Eye (tissue), 1 donor: Measurements from ENCODE around the gene TRERF1.

Experiments used
- DNase-seq: peaks from one replicate; pipeline ENCODE4 v3.0.0-alpha.2; 2015

TRERF1 gene

DNA sequence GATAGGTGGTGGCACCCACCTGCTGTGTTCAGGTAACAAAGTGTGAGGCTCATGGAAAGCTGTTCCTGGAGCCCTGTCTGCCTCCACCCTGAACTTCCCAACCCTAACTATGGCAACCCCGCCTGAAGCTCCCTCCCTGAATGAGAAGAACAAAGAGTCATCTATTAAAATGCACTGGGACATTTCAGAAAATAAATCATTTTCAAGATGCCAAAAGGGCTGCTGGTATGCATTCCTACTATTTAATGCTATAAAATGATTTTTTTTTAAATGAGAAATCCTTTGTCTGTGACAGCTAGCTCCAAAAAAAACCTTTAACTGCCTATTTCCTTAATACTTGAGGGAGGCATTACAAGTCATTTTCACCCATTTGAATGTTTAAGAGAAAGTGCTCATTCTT lies 149.7 kb downstream of the TRERF1 start:
- no peak for DNase-seq

GRCh38 chr6:42300701-42301100 lies 151.0 kb downstream of the TRERF1 start:
- DNase-seq, result no peak

- no peak for DNase-seq
Observed at GRCh38 chr6:42300185-42300584, 151.5 kb downstream of the TRERF1 start.

- no peak for DNase-seq
Observed at GRCh38 chr6:42297661-42298060, 154.1 kb downstream of the TRERF1 start.

DNA sequence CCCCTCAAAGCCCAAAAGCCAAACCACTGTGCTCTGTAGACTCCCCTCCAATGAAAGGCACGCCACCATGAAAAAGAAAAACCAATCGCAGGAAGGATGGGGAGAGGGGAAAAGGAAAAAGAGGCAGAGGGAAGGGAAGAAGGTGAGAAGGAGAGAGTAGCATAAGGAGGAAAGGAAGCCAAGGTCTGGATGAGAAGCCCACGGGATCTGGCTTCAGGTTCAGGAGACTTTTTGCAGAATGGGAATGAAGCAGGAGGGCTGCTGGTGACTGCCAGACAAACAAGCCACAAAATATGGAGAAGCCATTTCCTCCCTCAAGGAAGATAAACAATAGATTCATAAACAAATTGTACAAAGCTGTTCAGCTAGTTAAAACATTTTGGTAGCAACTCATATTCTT lies 155.1 kb downstream of the TRERF1 start:
- DNase-seq, result no peak

DNA sequence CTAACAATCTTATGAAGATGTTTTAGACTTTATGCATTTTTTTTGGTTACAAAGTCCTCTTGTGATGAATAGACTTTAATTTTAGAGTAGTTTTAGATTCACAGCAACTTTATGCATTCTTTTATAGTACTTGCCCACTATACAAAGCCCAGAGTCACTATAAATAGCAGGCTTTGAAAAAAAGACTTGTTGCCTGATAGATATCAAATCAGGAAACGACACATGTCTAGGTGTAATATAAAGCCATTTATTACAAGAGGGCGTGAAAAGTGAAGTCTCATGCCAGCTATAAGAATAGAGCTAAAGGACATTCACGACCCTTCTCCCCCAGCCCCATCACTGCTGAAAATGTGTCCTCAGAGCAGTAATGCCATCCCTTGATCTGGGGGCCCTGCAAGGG lies 156.0 kb downstream of the TRERF1 start:
- no peak for DNase-seq

- DNase-seq, result no peak
Observed at GRCh38 chr6:42295181-42295580, 156.5 kb downstream of the TRERF1 start.

DNA sequence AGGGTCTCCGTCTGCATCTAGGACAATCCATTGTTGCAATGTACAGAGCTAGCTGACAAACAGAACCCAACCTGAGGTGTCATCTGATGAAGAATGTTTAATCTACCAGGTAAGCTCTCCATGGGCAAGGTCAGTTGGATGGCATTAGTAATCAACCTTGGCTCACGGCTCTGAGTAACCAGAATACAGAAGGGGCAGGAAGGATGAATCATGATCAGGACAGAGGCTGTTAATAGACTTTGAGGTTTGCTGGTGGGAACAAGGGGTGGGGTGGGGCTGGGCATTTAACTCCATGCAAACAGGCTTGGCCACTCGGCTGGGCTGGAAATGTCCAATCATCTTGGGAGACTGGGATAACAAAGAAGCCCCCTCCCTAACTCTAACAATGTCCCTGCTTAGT lies 157.0 kb downstream of the TRERF1 start:
- DNase-seq, result no peak

GRCh38 chr6:42293386-42293977 lies 158.2 kb downstream of the TRERF1 start:
- no peak for DNase-seq

DNA sequence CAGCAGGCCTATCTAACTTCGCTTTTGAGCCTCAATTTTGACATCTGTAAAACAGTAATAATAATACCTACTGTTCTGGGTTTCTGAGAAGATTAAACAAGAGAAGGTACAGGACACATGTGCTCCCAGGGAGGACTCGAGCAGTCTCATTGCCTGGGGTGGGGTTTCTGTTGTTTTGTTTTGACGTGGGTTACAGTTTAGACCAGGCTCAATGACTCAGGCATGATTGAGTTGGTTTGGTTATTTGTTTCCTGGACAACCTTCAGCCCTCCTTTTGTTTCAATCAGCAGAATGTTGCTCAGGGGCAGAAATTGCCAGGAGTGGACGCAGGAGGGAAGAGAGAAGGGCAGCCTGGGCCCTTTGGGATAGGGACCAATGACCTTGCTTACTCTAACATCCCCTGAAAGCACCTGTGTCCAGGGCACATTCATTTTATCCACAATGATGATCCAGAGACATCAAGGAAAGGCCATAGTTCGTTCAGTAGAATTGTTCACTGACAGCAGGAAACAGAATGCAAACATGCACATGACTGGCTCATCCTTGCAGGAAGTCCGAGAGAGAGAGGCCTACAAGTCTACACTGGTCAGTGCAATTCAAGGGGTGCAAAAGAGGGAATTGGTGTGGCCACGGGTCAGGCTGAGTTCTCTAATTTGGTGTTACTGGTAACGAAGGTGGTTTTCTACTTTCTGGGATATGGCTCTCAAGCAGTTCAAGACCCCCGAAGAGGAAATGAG lies 159.6 kb downstream of the TRERF1 start:
- no peak for DNase-seq

DNA sequence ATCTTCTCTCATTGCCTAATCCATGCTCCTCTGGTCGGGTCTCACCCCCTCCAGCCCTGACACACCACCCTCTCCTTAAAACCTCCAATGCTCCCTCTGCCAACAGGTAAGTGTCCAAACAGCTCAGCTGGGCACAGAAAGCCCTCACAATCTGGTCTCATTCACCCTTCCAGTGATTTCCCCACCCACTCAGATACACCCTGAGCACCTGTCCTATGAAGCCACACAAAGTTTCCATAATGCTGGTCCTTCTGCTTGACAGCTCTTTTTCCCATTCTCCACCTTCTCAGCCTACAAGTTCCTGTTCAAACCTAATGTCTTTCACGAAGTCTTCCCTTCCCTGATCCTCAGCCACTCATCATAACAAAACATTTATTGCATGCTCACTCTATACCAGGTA lies 164.0 kb downstream of the TRERF1 start:
- DNase-seq, result no peak

DNA sequence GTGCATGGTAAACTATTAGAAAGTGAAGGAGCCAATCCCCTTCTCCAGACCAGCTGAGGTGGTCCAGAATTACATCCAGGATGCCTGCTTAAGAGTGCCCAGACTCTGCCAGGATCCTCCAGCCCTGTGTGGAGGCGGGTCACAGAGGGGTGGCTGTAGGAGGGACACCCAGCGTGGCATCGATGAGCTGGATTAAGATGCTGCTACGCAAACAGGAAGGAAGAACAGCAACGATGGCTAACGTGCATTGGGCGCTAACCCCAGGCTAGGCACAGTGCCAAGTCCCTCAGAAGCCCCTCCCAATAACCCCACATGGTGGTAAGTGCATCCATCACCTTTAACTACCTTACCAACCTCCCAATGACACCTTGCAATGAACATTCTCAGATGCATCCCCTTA lies 170.2 kb downstream of the TRERF1 start:
- no peak for DNase-seq

DNA sequence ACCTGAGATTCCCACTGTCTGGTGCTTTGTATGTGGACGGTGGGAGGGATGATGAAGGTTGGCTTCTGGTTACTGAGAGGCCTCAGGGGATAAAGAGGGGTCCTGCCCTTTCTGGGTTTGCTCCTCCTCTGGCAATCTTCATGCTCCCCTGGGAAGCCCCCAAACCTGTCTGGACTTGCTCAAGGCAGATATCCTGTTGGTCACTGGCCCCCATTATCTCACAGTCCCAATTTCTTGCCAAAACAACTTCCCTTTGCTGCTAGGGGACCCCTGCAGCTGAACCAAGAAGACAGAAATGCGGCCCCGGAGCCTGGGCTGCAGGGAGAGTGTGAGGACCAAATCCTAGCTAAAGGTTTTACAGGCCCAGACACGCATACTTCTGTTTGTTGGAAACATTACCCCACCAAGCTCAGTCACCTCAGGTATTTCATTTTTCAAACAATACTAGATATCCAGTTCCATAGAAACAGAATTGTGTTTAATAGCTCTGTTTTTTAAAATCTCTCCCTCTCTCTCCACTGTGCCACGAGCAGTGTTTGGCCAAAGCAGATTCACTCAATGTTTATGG lies 170.7 kb downstream of the TRERF1 start:
- no peak for DNase-seq

- DNase-seq, result no peak
Observed at GRCh38 chr6:42279966-42280629, 171.6 kb downstream of the TRERF1 start.

GRCh38 chr6:42279144-42279781 lies 172.5 kb downstream of the TRERF1 start:
- no peak for DNase-seq

DNA sequence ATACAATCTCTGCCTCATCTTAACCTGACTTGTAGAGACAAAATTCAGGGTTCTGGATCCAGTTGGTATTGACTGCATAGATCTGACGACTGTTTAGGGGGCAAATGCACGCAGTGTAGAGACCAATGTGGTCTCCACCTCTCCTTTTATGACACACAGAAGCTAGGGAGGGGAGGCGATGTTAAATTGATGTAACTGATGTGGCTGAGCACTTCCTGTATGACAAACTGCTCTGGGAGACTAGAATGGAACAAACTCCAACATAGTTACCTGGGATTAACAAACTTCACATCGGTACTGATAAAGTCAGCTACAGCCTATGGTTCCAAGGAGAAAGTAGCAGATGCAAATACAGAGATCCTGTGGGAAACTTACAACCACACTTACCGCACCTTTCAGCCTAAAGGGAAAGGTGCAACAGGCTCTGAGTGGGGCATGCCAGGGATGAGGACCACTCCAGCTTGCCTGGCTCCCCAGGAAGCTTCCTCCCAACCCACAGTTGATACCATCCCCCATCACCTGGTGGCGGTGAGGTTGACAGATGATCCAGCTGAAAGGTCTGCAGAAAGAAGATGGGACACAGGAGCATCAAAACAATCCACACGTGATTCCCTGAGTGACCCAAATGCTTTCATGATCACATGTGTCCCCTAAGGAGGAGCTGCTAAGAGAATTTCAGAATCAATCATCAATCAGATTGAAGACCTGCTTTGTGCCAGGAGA lies 173.4 kb downstream of the TRERF1 start:
- no peak for DNase-seq

GRCh38 chr6:42276034-42276890 lies 175.5 kb downstream of the TRERF1 start:
- no peak for DNase-seq

DNA sequence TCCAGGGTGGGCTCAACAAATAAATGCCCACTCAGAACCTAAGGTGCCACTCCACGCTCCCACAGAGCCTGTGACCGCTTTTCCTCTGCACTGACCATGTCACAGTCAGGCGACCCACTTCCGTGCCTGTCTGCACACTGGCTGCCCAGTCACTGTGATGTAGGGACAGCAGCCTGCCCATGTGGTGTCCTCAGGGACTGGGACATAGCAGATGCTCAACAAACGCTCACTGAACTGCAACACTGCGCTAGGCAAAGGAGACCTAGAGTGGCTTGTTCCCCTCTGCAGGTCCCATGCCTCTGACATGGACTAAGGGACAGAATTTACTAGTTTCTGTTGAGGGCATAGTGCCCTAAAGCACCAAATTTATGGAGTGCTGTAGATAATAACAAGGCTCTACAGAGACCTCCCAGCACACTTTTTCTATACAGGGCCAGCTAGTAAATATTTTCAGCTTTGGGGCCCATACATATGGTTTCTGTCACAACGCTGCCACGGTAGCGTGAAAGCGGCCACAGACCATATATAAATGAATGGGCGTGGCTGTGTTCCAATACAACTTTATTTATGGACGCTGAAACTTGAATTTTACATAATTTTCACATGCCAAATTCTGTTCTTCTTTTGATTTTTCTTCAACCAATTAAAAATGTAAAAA lies 176.2 kb downstream of the TRERF1 start:
- no peak for DNase-seq

DNA sequence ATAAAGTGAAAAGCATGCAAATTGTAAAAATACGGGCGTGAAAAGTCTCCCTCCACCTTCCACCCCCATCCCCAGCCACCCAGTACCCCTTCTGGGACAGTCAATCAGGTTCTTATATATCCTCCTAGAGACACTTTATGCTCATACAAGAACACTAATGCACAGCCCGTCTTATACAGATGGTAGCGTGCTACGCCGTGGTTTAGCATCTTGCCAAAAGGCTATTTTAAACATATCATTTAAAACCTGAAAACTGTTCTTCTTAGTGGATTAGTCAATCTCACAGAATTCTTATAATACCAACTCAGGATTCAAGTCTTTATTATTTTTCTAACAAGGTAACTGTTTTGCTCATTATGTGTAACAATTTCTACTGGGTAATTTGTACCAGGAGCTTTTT lies 176.8 kb downstream of the TRERF1 start:
- no peak for DNase-seq

DNA sequence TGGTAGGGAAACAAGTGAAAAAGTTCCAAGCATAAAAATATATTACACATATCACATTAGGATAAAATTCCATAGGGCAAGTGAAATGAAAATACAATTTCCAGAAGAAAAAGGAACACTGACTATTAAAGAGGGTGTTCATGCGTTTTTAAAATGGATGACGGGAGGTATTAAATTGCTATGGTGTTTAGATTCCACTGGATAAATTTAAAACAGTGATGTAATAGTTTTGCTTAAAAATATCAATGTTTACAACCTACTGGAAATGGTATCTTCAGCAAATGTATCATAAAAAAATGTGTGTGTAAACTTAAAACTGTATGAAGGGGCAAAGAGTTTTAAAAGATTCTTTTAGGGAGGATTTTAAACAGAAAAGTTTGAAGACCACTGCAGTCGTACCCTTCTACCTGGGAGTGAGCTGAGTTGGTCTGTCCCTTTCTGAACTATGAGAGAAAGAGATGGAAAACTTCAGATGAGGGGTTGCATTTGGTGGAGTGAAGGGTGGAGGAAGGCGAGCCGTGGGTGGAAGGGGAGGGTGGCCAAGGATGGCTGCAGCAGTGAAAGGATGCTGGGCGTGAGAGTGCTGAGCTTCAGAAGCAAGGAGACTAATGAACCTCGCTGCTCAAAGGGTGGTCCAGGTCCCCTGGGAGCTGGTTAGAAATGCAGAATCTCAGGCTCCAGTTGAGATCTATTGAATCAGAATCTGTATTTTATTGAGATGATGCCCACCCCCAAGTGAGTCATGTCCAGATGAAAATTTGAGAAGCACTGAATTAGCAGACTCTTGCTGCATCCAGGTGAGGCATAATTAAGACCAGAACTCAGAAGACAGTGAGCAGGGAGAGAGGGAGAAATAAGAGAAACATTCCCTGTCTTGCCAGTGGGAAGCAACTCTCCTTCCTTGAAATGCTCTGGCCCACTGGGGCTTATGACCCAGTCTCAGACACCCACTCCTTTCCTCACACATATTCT lies 179.6 kb downstream of the TRERF1 start:
- DNase-seq, result no peak
